ENCODE measurements around the gene RBP7.

- TF ChIP-seq, protein P1, sequence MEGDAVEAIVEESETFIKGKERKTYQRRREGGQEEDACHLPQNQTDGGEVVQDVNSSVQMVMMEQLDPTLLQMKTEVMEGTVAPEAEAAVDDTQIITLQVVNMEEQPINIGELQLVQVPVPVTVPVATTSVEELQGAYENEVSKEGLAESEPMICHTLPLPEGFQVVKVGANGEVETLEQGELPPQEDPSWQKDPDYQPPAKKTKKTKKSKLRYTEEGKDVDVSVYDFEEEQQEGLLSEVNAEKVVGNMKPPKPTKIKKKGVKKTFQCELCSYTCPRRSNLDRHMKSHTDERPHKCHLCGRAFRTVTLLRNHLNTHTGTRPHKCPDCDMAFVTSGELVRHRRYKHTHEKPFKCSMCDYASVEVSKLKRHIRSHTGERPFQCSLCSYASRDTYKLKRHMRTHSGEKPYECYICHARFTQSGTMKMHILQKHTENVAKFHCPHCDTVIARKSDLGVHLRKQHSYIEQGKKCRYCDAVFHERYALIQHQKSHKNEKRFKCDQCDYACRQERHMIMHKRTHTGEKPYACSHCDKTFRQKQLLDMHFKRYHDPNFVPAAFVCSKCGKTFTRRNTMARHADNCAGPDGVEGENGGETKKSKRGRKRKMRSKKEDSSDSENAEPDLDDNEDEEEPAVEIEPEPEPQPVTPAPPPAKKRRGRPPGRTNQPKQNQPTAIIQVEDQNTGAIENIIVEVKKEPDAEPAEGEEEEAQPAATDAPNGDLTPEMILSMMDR (IDR thresholded peaks at IDR 0.05): no peak
- TF ChIP-seq POLR2AphosphoS5 (IDR thresholded peaks at IDR 0.05): no peak
Observed at GRCh38 chr1:10027027-10027426, 30.0 kb downstream of the RBP7 start.
